K562 (cell line): ENCODE results near the gene TTC27.

Experiments
- CTCF ChIP-seq, 3 experiments: IDR thresholded peaks in 2 of 3; conservative IDR thresholded peaks in 1 of 3; 2 replicates each; pipeline ENCODE4 v1.5.1; 2011 to 2012; ENCODE audit warnings: low read length in 3 of 3, mild to moderate bottlenecking in 3 of 3, control low read depth in 2 of 3, improper control_type of control experiment in 1 of 3, inconsistent platforms in 1 of 3, low read depth in 1 of 3, mixed read lengths in 1 of 3, moderate library complexity in 1 of 3; ENCODE audit not compliant: insufficient read depth in 2 of 3
- TFAP4 ChIP-seq: sonication (generic); formaldehyde crosslinking; IDR thresholded peaks from 2 replicates; pipeline ENCODE4 v1.8.0; 2022; ENCODE audit warnings: missing genetic modification reagents, mild to moderate bottlenecking, moderate library complexity, borderline replicate concordance

GRCh38 chr2:32788114-32788513 lies 160.3 kb downstream of the TTC27 start:
- TF ChIP-seq TFAP4 (no peak), CTCF (IDR thresholded peaks at IDR 0.05 in 2 of 3, conservative IDR thresholded peaks at IDR 0.05 in 1 of 3; ENCODE audit: insufficient read depth in 2 of 3, low read depth in 1 of 3, low read length in 3 of 3) (no peak)
